Brain pericyte (primary cell): ENCODE measurements around the gene PLEKHG4B.
"Not testable (repeated sequence)": the region's sequence is repeated elsewhere in the genome, so short reads cannot be mapped to it uniquely, and the experiment has no call there.

Source experiments
- DNase-seq: peaks from one replicate; pipeline ENCODE4 v3.0.0-alpha.2; 2012; ENCODE audit warnings: low read depth, low spot score

PLEKHG4B gene

GRCh38 chr5:199197-199949 lies 107.4 kb downstream of the PLEKHG4B start:
- DNase-seq: no peak

GRCh38 chr5:199950-200645 lies 108.1 kb downstream of the PLEKHG4B start:
- DNase-seq: no peak

DNA sequence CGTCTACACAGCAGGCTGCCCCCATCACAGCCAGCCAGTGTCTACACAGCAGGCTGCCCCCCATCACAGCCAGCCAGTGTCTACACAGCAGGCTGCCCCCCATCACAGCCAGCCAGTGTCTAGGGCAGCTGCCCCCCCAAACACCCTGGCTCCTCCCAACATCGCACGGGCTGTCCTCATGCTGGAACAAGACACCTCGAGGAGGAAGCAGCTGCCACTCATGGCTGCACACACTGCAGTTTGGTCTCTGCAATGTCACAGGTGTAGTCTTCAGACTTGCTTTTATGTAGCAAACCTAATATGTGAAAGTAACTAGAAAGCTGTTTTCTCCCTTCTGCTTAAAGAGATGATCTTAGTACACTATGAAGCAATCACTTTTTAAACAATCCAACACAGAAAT lies 109.0 kb downstream of the PLEKHG4B start:
- no peak for DNase-seq

DNA sequence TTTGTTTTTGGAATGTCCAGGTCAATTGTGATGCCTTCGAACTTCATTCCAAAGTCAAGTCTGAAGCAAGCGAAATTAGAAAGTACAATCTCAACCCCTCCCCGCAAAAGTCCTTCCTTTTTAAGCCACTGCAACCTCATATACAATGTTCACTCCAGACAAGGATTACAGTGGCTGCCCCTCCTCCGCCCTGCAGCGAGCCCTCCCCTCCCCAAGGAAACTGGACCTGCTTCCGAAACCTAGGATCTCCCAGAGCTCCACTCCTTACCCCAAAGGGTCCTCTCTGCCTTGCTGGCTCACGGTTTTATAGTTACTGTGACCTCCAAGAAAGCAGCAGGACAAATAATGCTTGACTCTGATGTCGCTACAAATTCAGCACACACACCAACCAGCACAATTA lies 109.7 kb downstream of the PLEKHG4B start:
- no peak for DNase-seq

DNA sequence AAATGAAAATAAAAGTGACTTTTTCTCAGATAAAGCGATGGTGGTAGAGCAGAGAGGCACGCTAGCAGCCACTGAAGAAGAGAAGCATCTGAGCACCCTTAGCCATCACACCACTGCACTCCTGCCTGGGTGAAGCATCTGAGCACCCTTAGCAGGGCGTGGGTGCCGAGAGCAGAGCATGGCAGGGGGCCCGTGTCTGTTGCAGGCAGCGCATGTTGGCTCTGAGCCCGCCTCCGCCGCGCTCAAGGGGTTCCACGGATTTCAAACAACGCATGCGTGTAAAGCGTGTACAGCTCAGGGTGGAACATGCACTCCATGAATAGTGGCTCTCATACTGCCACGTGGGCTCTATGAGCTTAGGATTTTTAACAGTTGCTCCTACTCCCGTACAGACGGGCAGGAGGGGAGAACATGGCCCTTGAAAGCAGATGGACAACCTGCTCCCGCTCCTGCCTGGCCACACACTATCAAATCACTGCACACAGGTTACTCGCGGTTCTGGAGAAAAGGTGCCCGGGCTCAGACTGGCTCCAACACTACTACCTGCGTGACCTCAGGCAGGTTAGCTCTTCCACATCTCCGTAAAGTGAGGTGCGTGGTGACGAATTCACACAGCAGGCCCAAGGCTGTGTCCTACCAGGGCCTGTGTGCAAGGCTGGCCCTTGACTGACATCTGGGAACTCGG lies 111.4 kb downstream of the PLEKHG4B start:
- DNase-seq: no peak

- no peak for DNase-seq
Observed at GRCh38 chr5:204001-204400, 112.0 kb downstream of the PLEKHG4B start.

- no peak for DNase-seq
Observed at GRCh38 chr5:204462-204861, 112.5 kb downstream of the PLEKHG4B start.

DNA sequence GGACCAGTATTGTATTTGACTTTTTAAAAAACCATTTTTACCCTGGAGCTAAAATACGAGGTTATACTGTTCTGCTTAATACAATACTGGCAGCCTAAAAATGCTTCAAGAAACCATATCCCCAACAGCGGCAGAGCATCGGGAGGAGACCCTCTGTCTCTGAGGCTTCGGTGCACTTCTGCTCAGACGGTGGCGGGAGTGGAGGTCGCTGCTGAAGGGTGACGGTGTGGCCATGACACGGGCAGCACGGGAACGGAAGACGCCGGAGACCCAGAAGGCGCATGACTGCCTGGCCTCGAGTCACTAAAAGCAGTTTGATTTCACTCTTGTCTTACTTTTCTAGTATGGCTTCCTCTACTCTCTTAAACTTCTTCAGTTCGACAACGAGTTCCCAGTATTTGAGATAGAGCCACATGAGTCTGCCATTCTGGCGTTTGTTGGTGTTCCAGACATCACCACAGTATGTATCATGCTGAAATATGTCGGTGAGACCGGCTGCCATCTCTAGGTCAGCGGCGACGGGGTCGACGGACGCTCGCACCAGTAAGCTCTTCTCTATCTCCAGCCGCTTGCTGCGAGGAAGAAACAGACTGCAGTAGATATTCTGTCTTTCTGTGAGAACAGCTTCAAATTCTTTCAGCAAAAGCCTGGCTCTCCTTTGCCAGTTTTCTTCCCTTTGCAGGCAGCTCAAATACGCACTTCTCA lies 113.2 kb downstream of the PLEKHG4B start:
- DNase-seq: no peak

- DNase-seq: no peak
Observed at GRCh38 chr5:206406-206805, 114.4 kb downstream of the PLEKHG4B start.

GRCh38 chr5:206927-207536 lies 115.1 kb downstream of the PLEKHG4B start:
- no peak for DNase-seq

DNA sequence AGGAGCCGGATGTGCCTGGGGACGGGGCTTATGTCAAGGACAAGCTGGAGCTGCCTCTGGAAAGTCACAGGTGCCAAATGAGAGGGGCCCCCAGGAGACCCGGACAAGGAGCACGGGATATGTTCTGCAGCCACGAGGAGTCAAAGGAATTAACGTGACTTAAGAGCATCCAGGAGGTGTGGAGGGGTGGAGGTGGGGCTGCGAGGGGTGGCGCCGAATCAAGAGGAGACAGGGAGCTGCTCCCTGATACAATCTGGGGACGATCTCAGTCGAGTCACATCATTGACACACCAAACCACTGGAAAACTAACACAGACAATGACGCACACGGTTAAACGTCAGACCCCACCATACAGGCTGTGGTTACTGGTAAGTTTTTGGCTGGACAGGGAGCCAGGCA lies 115.6 kb downstream of the PLEKHG4B start:
- DNase-seq: no peak

DNA sequence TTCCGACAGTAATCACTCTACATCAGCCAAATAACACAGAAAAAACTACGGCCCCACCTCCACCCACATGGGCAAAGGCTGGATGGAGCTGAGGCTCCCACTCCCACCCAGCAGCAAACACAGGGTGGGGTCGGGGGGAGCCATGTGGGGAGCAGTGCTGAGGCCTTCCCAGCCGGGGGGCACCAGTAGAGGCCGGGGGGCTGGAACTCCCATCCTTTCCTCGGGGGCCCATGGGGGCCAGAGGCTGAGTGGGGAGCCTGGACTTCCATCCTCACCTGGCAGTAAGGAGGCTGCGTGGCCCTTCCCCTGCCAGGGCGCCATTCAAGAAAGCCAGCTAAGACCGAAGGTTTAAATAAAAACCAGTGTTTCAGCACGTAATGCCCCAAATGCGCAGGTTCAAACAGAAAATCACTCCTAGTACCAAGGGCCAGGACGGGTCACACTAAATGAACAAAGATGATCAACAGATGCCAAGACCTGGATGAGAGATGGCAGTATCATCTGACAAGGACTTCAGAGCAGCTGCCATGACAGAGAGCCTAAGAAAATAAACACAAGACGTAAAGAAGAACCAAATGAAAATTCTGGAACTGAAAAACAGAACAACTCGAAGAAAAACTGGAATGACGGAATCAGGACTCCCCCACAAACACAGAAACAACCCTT lies 116.6 kb downstream of the PLEKHG4B start:
- DNase-seq: no peak

DNA sequence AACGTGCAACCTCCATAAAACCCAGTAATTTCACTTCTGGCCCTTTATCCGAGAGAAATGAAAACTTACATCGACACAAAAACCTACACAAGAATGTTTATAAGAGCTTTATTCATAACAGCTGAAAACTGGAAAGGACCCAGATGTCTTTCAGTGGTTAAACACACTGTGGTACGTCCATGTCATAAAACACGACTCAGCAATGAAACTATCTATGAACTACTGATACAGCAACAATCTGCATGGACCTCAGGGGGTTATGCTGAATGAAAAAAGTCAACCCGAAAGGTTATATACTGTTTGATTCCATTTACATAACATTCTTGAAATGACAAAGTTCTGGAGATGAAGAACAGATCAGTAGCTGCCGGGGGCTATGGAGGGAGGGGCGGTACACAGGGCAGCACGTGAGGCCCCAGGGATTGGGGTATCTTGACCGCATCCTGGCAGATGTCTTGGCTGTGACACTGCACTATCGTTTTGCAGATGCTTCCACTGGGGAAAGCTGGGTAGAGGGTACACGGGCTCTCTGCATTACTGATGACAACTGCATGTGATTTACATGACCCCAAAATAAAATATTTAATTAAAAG lies 121.9 kb downstream of the PLEKHG4B start:
- DNase-seq: no peak

DNA sequence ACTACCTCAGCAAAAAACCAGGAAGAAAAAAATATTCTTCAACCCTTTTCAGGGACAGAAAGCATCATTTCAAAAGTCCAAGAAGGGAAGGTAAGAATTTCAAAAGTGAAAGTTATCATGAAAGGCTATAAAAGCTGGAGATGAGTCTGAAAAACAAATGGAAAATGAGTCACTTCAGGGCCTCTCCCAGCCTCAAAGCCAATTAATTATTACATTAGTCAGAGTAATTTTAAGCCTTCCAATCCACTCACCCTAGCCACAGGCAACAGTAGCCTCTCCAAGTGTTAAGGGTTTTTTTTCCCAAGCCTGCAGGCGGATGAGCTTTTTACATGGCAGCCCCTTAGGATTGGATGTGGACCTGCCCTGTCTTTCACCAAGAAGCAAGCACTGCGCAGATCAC lies 123.3 kb downstream of the PLEKHG4B start:
- DNase-seq: not testable (repeated sequence)

DNA sequence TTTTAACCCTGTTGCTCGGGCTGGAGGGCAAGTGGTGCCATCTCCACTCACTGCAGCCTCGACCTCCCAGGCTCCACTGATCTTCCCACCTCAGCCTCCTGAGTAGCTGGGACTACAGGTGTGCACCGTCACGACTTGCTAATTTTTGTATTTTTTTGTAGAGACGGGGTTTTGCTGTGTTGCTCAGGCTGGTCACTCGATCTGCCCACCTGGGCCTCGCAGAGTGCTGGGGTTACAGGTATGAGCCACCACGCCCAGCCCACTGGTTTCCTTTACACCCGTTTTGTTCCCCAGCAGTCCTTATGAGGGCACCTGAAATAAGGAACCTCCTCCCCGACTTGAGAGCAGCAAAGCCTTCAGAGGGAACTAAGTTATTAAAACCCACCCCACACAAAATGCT lies 124.1 kb downstream of the PLEKHG4B start:
- DNase-seq: not testable (repeated sequence)

DNA sequence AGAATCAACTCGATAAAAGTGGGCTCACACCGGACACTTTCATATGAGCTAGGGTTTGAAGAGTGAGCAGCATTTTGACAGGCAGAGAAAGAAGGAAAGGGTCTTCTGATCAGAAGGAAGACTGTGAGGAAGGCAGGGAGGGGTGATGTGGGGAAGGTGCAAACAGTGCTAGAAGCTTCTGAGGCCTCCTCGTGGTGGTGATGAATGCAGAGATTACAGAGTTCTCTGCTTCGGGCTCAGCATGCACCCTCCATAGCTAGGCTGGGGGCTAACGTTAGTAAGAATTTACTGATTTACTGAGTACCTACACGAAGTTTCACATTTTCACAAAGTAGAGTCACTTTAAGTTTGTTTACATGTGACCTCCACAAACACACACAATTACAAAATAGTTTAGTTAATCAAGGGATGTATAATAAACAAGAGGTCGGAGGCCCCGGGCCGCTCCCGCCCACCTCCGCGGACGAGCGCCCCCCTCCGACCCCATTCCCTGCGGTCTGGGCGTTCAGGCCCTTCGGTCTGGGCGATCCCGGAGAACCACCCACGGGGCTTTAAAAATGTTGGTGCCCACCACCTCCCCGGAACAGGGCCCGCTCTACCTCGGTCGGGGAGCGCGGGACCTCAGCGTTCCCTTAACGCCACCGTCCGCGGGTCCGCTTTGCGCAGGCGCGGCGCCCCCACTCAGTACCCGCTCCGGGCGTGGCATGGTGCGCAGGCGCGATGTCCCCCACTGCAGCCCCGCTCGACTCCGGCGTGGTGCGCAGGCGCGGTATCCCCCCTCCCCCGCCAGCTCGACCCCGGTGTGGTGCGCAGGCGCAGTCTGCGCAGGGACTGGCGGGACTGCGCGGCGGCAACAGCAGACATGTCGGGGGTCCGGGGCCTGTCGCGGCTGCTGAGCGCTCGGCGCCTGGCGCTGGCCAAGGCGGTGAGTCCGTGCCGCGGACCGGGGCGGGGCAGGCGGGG lies 125.8 kb downstream of the PLEKHG4B start, which contains the start of the genes CCDC127 and SDHA:
Gene CCDC127 (minus strand): TSS at position 660 of the 963 bp plus-strand sequence. CDS start 1,304 bp downstream, outside the sequence.
Gene SDHA (plus strand): TSS at position 827 of the 963 bp plus-strand sequence. CDS start 36 bp downstream, at position 863.
- DNase-seq: peak; percentile 87

DNA sequence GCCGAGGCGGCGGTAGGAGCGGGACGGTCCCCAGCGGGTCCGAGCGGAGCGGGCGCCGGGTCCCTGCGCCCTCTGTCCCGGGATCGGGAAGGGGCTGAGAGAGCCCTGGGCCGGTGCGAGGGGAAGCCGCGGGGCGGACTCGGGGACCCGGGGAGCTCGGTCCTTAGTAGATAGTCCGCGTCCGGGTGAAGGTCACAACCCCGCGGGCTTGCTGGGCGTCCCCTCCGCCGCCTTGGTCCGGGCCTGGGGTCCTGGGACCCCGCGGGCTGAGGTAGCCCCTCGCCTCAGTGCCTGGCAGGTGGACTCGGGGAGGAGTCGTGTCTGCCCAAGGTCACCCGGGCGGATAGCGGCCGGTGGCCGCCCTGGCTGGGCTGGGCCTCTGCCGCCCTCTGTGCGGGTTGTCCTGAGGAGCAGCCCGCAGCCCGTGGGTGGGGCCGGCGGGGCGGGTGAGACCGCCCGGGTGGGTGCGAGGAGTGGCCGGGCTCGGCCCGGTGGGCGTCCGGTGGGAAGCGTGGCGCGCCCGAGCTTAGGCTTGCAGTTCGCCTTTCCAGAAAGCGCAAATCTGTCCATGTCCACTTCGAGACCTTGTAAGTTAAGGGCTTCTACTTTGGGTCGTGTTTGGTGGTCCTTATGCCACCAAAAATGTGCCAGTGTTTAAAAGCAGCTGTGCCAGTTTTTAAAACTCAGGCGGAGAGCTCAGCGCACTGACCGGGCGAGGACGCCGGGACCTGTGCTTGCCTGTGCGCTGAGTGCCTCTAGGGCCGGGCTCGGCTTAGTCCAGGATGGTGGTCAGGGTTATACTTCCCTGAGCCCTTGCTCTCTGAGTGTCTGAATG lies 126.7 kb downstream of the PLEKHG4B start:
- no peak for DNase-seq

- DNase-seq: no peak
Observed at GRCh38 chr5:219460-219863, 127.5 kb downstream of the PLEKHG4B start.
